HG03442 (cell line): ENCODE data around the gene ELN.

Source experiments
- ATAC-seq: cut with Tn5 transposase; IDR thresholded peaks from one replicate; pipeline ENCODE4 v1.9.1; 2021; ENCODE audit warnings: mild to moderate bottlenecking, moderate library complexity; ENCODE audit not compliant: unreplicated experiment

ELN gene

DNA sequence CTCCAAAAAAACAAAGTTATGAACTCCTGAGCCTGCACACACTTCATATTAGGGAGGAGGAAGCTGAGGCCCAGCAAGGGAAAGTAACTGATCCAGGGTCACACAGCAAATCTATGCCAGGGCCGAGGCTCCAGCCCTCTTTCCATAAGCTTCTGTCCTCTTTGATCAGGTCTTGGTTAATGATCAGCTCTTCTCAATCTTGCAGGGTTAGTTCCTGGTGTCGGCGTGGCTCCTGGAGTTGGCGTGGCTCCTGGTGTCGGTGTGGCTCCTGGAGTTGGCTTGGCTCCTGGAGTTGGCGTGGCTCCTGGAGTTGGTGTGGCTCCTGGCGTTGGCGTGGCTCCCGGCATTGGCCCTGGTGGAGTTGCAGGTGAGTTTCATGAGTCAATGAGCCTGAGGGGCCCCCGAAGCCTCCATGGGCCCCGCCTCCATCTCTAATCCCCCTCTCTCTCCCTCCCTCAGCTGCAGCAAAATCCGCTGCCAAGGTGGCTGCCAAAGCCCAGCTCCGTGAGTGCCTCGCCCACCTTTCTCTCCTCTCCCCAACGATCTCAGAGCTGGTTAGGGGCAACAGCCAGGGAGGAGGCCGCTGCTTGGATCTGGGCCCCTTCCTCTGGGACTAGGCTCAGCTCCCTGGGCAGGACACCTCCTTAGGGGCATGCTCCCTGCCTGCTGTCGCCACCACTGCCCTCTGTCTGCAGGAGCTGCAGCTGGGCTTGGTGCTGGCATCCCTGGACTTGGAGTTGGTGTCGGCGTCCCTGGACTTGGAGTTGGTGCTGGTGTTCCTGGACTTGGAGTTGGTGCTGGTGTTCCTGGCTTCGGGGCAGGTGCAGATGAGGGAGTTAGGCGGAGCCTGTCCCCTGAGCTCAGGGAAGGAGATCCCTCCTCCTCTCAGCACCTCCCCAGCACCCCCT is 32.0 kb downstream of the ELN start:
- ATAC-seq, result no peak

DNA sequence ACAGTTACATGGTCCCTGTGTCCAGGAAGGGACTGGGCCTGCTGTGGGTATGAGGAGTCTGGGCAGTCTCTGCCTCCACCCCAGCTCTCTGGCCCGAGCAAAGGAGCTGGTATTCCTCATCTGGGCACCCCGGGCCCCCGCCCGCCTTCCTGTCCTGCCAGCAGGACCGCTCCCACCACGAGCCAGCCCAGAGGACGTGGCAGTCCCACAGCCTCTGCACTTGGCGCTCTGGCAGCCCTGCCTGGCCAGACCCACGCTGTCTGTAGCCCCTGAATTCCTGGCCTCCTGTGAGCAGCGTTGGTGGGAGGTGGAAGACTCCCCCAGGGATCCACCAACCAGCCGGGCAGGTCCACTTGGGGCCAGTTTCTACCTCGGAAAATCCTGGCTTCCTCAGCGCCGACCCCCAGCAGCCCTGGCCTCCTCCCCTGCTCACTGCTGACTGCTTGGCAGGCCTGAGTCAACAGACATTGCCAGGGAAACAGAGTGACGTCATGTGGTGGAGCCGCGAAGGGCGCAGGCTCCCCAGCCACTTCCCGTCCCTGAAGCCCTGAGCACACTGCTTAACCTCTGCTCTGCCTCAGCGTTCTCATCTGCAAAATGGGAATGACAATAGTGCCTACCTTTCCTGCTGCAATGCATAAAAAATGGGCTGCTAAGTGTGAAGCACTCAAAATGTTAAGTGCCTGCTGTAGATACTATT is 34.0 kb downstream of the ELN start:
- ATAC-seq, result peak; percentile 69

GRCh38 chr7:74063223-74063641 is 35.3 kb downstream of the ELN start:
- no peak for ATAC-seq

DNA sequence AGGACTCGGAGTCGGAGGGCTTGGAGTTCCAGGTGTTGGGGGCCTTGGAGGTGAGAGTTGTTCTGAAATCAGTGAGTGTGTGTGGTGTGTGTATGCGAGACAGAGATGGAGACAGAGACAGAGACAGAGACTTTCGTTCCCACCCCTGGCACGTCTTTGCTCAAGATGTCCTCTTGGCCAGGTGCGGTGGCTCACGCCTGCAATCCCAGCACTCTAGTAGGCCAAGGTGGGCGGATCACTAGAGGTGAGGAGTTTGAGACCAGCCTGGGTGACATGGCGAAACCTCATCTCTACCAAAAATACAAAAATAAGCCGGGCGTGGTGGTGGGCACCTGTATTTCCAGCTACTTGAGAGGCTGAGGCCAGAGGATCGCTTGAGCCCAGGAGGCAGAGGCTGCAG is 35.7 kb downstream of the ELN start:
- no peak for ATAC-seq

DNA sequence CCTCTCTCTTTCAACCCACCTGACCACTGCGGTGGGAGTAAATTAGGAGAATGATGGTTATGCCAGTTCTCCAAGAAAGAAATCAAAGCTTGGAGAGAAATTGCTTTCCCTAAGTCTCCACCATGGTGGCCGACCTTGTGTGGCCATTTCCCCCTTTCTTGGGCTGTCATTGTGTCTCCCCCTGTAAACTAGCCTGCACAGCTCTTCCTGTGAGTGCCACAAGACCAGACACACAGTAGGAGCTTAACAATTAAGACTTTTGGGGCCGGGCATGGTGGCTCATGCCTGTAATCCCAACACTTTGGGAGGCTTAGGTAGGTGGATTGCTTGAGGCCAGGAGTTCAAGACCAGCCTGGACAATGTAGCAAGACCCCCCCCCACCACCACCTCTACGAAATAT is 36.7 kb downstream of the ELN start:
- no peak for ATAC-seq

- no peak for ATAC-seq
Measured at GRCh38 chr7:74066626-74067025, 38.7 kb downstream of the ELN start.

DNA sequence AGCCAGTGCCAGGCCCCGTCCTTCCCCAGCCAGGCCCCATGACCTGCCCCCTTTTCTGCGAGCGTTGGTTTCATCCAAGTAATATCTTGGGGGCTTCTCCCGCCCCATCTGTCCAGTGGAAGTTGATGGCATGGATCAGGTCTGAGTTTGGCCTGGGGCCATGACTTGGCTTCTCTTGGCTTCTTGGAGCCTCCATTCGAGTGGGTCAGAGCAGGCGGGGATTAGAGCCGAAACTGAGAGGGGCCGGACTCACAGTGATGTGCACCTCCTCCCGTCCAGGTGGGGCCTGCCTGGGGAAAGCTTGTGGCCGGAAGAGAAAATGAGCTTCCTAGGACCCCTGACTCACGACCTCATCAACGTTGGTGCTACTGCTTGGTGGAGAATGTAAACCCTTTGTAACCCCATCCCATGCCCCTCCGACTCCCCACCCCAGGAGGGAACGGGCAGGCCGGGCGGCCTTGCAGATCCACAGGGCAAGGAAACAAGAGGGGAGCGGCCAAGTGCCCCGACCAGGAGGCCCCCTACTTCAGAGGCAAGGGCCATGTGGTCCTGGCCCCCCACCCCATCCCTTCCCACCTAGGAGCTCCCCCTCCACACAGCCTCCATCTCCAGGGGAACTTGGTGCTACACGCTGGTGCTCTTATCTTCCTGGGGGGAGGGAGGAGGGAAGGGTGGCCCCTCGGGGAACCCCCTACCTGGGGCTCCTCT is 40.6 kb downstream of the ELN start:
- ATAC-seq, result no peak

DNA sequence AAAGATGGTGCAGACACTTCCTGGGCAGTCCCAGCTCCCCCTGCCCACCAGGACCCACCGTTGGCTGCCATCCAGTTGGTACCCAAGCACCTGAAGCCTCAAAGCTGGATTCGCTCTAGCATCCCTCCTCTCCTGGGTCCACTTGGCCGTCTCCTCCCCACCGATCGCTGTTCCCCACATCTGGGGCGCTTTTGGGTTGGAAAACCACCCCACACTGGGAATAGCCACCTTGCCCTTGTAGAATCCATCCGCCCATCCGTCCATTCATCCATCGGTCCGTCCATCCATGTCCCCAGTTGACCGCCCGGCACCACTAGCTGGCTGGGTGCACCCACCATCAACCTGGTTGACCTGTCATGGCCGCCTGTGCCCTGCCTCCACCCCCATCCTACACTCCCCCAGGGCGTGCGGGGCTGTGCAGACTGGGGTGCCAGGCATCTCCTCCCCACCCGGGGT is 41.1 kb downstream of the ELN start:
- no peak for ATAC-seq

DNA sequence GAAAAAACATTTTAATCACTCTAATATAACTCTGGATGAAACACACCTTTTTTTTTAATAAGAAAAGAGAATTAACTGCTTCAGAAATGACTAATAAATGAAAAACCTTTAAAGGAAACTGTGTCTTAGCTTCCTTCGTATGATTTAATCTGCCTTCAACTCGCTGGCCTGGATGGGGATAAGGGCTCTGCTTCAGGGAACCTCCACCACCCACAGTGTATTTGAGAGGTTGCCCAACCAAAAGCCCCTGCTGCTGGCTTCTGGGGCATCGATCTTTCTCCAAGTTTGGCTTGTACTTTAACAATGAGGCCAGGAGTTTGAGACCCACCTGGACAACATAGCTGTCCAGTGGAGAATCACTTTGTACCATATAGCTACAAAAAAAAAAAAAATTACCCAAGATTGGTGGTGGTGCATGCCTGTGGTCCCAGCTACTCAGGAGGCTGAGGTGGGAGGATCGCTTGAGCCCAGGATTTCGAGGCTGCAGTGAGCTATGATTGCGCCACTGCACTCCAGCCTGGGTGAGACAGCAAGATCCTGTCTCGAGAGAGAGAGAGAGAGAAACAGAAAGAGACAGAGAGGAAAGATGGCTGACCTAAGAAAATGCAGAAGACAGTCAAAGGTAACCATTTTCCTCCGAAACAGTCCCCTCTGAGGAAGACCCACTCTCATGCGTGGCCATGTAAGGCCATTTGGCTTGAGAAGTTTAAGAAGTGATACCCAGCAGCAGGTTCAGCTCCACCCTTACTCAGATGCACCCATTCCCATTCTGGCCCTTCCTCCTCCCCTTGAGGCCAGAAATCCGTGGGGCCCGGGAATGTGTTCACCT is 42.0 kb downstream of the ELN start:
- ATAC-seq, result no peak

GRCh38 chr7:74070619-74070921 is 42.6 kb downstream of the ELN start:
- no peak for ATAC-seq

DNA sequence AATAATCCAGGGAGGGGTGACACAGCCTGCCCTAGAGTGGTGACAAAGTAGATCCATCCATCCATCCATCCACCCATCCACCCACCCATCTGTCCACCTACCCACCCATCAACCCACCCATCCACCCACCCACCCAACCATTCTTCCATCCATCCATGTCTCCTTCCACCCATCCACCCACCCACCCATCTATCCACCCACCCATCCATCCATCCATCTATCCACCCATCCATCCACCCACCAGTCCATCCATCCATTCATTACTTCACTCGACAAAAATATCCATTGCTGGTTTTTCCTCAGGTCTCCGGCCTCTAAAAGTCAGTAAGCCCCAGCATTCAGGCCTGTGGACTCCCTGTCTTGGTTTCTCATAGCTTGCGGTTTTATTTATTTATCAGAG is 43.1 kb downstream of the ELN start:
- ATAC-seq, result no peak

DNA sequence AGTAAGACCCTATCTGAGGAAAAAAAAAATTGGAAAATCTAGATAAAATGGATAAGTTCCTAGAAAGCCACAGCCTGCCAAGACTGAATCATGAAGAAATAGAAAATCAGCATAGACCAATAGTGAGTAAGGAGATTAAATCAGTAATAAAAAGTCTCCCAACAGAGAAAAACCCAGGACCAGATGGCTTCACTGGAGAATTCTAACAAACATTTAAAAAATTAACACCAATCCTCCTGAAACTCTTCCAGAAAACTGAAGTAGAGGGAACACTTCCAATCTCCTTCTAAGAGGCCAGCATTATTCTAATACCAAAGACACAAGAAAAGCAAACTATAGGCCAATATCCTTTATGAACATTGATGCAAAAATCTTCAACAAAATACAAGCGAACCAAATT is 46.8 kb downstream of the ELN start:
- no peak for ATAC-seq

DNA sequence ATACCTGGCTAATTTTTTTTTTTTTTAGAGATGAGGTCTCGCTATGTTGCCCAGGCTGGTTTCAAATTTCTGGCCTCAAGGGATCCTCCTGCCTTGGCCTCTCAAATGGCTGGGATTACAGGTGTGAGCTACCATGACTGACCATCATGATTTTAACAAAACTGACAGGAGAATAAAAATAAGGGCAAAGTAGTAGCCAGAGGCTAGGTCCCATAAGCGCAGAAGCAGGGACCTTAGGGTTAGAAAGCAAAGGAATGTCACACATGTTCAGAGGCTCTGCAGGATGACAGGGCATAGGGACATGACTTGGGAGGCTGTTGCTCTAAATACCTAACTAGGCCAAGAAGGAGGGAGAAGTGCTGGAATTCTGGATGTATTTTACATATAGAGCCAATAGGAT is 50.5 kb downstream of the ELN start:
- no peak for ATAC-seq

GRCh38 chr7:74082770-74083116 is 54.8 kb downstream of the ELN start:
- ATAC-seq, result no peak

DNA sequence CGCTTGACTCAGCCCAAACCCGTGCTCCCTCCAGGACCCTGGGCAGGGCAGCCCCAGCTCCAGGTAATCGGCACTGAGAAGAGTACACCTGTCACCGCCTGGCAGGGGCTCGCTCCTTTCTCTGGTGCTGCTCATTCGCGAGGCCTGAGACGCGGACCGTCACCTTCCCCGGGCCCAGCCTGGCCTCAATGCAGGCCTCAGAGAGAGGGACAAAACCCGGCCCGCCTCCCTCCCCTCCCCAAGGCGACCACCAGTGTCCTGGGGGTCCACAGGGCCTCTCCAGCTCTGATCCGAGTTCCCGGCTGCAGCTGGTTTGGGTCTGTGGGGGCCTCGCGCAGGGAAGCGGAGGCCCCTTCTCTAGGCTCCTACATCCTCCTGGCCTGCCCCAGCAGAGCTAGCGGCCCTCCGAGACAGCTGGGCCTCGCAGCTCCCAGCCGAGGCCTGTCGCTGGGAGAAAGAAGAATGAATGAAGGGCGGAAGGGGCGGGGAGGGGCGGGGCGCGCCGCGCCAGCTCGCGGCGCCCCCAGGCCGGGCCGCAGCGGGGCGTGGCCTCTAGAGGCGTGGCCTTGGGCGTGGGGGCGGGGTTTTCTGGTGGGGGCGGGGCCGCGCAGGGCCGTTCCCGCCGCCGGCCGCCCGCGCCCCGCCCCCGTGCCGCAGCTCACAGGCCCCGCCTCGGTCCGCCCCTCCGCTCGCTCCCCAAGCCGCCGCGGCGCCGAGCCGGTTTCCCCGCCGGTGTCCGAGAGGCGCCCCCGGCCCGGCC is 55.3 kb downstream of the ELN start, which contains the start of gene LIMK1:
LIMK1 (plus strand) TSS at position 688 of the 760 bp plus-strand sequence. CDS start 187 bp downstream, outside the sequence.
- peak; percentile 62 for ATAC-seq

DNA sequence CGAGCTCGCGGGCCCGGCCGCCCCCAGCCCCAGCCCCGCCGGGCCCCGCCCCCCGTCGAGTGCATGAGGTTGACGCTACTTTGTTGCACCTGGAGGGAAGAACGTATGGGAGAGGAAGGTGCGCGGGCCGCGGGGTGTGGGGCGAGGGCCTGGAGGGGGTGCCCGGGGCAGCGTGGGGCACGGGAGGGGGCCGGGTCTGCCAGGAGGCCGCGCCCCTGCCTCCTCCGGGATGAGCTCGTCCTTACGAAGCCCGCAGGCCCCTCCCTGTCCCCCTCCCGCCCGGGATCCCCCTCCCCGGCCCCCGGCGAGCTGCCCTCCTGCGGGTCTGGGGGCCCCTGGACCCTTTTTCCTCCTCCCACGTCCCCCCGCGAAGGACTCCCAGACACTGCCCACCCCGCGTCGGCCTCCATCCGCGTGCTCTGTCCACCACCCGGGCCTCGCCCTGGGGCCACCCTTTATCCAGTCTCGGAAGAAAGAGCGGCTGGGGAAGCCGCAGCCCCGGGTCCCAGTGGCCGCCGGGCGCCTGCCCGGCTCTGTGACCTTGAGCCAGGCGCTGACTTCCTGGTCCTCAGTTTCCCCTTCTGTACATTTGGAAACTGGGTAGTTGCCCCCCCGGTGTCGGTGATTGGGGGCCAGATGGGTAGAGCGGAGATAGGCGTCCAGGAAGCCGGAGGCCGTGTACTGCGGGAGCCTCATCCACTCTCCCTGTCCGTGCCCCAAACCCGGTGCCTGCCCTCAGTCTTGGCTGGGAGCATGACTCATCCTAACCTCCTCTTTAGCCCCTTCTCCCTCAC is 56.2 kb downstream of the ELN start:
- peak; percentile 37 for ATAC-seq

DNA sequence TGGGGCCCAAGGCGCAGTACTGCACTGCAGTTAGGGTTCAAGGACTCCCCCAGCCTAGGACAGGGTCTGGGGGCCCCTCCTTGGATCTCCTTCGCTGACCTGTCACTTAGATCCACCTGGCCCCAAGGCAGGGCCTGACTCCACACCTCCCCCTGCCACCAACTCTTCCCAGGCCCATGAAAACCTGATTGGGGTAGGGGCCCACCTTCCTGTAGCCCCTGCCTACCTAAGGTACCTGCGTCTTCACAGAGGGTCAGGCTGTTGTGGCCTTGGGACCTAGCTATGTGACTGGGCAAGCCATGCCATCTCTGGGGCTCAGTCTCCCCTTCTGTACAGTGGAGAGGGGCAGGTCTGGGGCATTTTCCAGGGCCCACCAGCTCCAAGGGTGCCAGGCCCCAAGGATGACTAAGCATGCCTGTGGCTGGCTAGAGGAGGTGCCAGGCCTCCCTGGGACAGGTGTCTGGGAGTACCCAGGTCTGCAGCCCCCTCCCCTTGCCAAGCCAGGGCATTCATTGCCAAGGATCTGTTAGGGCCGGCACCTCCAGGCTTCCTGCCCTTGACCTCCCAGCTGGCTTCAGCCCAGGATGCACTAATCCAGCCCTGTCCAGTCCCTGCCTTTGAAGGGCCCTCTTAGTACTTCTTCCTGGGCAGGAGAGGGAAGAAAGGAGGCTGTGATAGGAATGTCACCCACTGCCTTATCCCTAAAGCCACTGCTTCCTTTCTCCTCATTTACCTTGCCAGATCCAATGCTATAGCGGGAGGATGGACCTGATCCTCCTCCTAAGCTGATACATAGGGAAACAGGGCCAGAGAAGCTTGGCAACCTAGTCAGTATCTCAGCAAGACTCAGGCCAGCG is 57.0 kb downstream of the ELN start:
- ATAC-seq, result no peak

GRCh38 chr7:74087791-74088453 is 59.9 kb downstream of the ELN start:
- no peak for ATAC-seq
